PC-9 (cell line): Measurements from ENCODE around the gene EPB41L2. TPM values are rescaled to one million over a fixed set of nuclear protein-coding genes. Genes with fewer than 3 reads are reported as not detected.

Source experiments
- BruUV-seq: library from RNA; stranded (reverse); fragments of 400-500 nt; replicated peaks from 2 replicates; lab custom pipeline; 2021; lab: Mats Ljungman, UMichigan
- CTCF ChIA-PET: fragments of 300-600 bp; sonication (Branson Sonifier 250); formaldehyde crosslinking; loops from one replicate; lab custom pipeline; 2022; ENCODE audit warnings: antibody characterized with exemption; lab: Charles Lee
- POLR2A ChIA-PET: fragments of 300-600 bp; sonication (Branson Sonifier 250); formaldehyde crosslinking; loops from one replicate; lab custom pipeline; 2022; ENCODE audit warnings: antibody characterized with exemption; ENCODE audit not compliant: unreplicated experiment; lab: Charles Lee
- DNase-seq, 2 experiments: peaks; one replicate each; pipeline versions ENCODE4 v3.0.0 to v3.0.0-alpha.2; 2015 to 2022; ENCODE audit warnings: mixed read lengths in 1 of 2
- H2AFZ ChIP-seq: fragments of 200-600 bp; sonication (generic); 2 replicates; pipeline ENCODE4 v1.8.1; 2017; ENCODE audit warnings: antibody characterized with exemption
- H3F3A ChIP-seq: fragments of 200-600 bp; sonication (generic); 2 replicates; pipeline ENCODE4 v1.8.1; 2017; ENCODE audit warnings: antibody characterized with exemption, mild to moderate bottlenecking, low read depth; ENCODE audit not compliant: insufficient read depth
- H3K27ac ChIP-seq: fragments of 200-600 bp; sonication (generic); 2 replicates; pipeline ENCODE4 v1.6.1; 2016; ENCODE audit warnings: mixed run types
- H3K27me3 ChIP-seq: fragments of 200-600 bp; sonication (generic); 2 replicates; pipeline ENCODE4 v1.6.1; 2016; ENCODE audit warnings: low read depth, mixed run types; ENCODE audit not compliant: insufficient read depth
- H3K36me3 ChIP-seq: fragments of 200-600 bp; sonication (generic); 2 replicates; pipeline ENCODE4 v1.6.1; 2016; ENCODE audit warnings: low read depth, mixed run types
- H3K4me1 ChIP-seq: fragments of 200-600 bp; sonication (generic); replicated peaks from 2 replicates; pipeline ENCODE4 v1.6.1; 2016; ENCODE audit warnings: mixed run types; ENCODE audit not compliant: insufficient read depth
- H3K4me2 ChIP-seq: fragments of 200-600 bp; sonication (generic); 2 replicates; pipeline ENCODE4 v1.6.1; 2017; ENCODE audit warnings: mixed run types
- H3K4me3 ChIP-seq: fragments of 200-600 bp; sonication (generic); 2 replicates; pipeline ENCODE4 v1.6.1; 2016; ENCODE audit warnings: mixed run types
- H3K79me2 ChIP-seq: fragments of 200-600 bp; sonication (generic); 2 replicates; pipeline ENCODE4 v1.6.1; 2017; ENCODE audit warnings: low read depth, mixed run types
- H3K9me2 ChIP-seq: fragments of 200-600 bp; sonication (generic); 2 replicates; pipeline ENCODE4 v1.8.1; 2017; ENCODE audit warnings: mild to moderate bottlenecking; ENCODE audit not compliant: insufficient read depth
- H3K9me3 ChIP-seq: fragments of 200-600 bp; sonication (generic); 2 replicates; pipeline ENCODE4 v1.8.1; 2016; ENCODE audit warnings: low read depth; ENCODE audit not compliant: insufficient read depth
- H4K20me1 ChIP-seq: fragments of 200-600 bp; sonication (generic); 2 replicates; pipeline ENCODE4 v1.8.1; 2017; ENCODE audit not compliant: insufficient read depth
- EZH2 ChIP-seq: fragments of 200-600 bp; sonication (generic); IDR thresholded peaks from 2 replicates; pipeline ENCODE4 v1.8.0; 2017; ENCODE audit warnings: antibody characterized with exemption, low read depth
- intact Hi-C: fragments of 100-400 bp; cut with micrococcal nuclease; formaldehyde crosslinking; loops from one replicate; pipeline ENCODE4 v1.10.0; 2022; ENCODE audit not compliant: unreplicated experiment
- total RNA-seq: library from RNA; stranded (reverse); gene quantifications from 2 replicates; pipeline ENCODE4 v1.2.3, GENCODE V29; 2021
- TF ChIP-seq, protein P1 (sequence below): fragments of 200-600 bp; sonication (generic); conservative IDR thresholded peaks from 2 replicates; pipeline ENCODE4 v1.6.1; 2017; ENCODE audit warnings: mixed run types, antibody characterized with exemption, mild to moderate bottlenecking, moderate library complexity

The EPB41L2 gene
- total RNA-seq, 1 experiment from 2014 or later: 67.4 TPM

DNA sequence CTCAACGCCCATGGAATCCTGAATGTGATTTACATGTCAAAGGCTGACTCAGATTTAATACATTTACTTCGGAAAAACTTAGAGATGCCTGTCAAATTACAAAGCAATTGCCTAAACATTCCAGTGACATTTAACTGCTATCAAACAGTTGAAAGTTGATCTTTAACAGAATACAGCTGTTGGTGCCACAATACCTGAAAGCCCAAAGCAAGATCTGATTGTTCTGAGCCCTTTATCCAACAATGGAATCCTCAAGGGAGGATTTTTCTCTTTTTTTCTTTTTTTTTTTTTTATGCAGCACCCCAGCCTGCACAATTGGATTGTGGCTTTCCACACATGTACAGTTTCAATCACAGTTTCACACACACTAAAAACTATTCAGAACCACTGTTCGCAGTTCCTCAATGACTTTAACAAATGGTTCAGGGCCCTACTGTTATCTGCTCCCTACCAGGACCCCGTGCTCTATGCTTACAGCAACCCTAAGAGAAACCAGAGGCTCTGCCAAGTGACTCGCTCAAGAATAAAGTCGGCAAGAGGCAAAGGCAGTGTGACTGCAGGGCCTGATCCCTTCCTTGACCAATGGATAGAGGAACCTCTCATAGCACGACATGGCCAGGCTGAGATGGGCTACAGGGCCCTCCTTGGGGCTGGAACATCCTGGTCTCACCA is 33.3 kb downstream of the EPB41L2 start:
- Histone ChIP-seq H3K79me2 (no peaks in the 10 kb centered on the region), H3K9me3 (no peaks in the 10 kb centered on the region), H2AFZ (no peak overlapping the region), H3K36me3 (no peaks in the 10 kb centered on the region), H3K4me1 (no peaks in the 10 kb centered on the region), H3K4me2 (no peak overlapping the region), H4K20me1 (no peaks in the 10 kb centered on the region), H3K9me2 (no peaks in the 10 kb centered on the region), H3K4me3 (no peak overlapping the region), H3K27ac (no peak overlapping the region), H3F3A (no peaks in the 10 kb centered on the region), H3K27me3 (no peaks in the 10 kb centered on the region)
- intact Hi-C loops: no loop called here
- DNase-seq: no peak
- CTCF ChIA-PET: no interaction called here
- POLR2A ChIA-PET: interaction anchor here (0.6 kb wide), 1 partner anchor 33 kb away, joined by 15 read pairs; the partner anchor contains the start of gene EPB41L2
- BruUV-seq: no TSS peak
- TF ChIP-seq EZH2: no peak
- TF ChIP-seq, protein P1, sequence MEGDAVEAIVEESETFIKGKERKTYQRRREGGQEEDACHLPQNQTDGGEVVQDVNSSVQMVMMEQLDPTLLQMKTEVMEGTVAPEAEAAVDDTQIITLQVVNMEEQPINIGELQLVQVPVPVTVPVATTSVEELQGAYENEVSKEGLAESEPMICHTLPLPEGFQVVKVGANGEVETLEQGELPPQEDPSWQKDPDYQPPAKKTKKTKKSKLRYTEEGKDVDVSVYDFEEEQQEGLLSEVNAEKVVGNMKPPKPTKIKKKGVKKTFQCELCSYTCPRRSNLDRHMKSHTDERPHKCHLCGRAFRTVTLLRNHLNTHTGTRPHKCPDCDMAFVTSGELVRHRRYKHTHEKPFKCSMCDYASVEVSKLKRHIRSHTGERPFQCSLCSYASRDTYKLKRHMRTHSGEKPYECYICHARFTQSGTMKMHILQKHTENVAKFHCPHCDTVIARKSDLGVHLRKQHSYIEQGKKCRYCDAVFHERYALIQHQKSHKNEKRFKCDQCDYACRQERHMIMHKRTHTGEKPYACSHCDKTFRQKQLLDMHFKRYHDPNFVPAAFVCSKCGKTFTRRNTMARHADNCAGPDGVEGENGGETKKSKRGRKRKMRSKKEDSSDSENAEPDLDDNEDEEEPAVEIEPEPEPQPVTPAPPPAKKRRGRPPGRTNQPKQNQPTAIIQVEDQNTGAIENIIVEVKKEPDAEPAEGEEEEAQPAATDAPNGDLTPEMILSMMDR: no peak

DNA sequence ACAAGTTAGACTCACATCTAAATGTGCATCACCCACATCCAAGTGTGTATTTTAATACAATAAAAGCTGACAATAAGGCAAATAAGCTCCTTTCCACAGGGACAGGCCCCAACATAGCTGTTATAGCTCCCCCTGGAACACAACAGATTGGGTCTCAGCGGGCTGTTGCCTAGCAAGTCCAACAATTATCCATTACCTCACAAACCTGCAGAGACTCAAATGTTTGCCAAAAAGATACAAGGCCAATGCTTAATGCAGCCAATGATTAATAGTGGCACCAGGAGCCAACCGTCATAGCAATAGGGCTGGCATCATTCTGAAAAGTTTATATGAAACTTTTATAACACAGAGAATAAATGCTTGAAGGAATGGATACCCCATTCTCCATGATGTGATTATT is 35.7 kb downstream of the EPB41L2 start:
- Histone ChIP-seq H3K4me3 (no peak overlapping the region), H3K79me2 (no peaks in the 10 kb centered on the region)
- intact Hi-C loops: no loop called here

DNA sequence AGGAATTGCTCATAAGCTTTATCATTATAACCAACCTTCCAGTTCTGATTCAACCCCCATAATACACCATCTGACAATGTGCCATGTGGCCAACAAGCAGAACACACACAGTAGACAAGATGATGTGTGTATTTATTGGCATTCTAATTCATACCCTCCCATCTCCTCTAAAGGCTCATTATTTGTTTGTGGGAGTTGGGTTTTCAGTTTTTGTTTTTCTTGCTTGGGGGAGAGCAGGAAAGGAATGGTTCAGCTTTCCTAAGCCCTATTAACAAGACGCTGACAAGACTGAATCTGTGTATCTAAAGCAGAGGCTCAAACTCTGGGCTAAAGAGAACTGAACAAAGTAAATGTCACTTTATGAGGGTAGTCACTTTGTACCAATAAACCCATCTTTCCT is 36.8 kb downstream of the EPB41L2 start:
- Histone ChIP-seq H3K4me1 (peaks cover 9% of the 10 kb centered on the region), H3K79me2 (no peaks in the 10 kb centered on the region), H3K27me3 (no peaks in the 10 kb centered on the region), H3K9me3 (0 out of 2 replicates have a peak, but pooled peaks cover 2% of the 10 kb centered on the region), H3K36me3 (no peaks in the 10 kb centered on the region), H2AFZ (no peak overlapping the region), H3K4me3 (no peak overlapping the region), H3K9me2 (no peaks in the 10 kb centered on the region), H3K4me2 (no peak overlapping the region), H3K27ac (no peak overlapping the region), H3F3A (peaks cover 10% of the 10 kb centered on the region; the same call in 1 of the 2 replicates), H4K20me1 (no peaks in the 10 kb centered on the region)
- intact Hi-C loops: no loop called here
- TF ChIP-seq, protein P1: no peak
- TF ChIP-seq EZH2: no peak
- ChIA-PET POLR2A (no interaction called here), CTCF (no interaction called here)
- BruUV-seq: no TSS peak
- no peak for DNase-seq

More for the DNA sequence above, 35.7 kb downstream of the EPB41L2 start:
- H3K36me3 ChIP-seq: no peaks in the 10 kb centered on the region
- H3K9me3 ChIP-seq: 0 out of 2 replicates have a peak, but pooled peaks cover 2% of the 10 kb centered on the region
- no TSS peak for BruUV-seq
- POLR2A ChIA-PET: no interaction called here
- H3K4me1 ChIP-seq: peaks cover 9% of the 10 kb centered on the region
- no peaks in the 10 kb centered on the region for H4K20me1 ChIP-seq
- H3F3A ChIP-seq: peaks cover 10% of the 10 kb centered on the region; the same call in 1 of the 2 replicates
- H3K27ac ChIP-seq: no peak overlapping the region
- H2AFZ ChIP-seq: no peak overlapping the region
- H3K27me3 ChIP-seq: no peaks in the 10 kb centered on the region
- no peak overlapping the region for H3K4me2 ChIP-seq
- DNase-seq: no peak
- no peak for TF ChIP-seq EZH2
- TF ChIP-seq, protein P1: no peak
- CTCF ChIA-PET: no interaction called here
- H3K9me2 ChIP-seq: no peaks in the 10 kb centered on the region
